IPS-20b (cell line): ENCODE data around the gene GRIK2.

Experiments used
- H3K27ac ChIP-seq: one replicate; pipeline ENCODE4 v1.5.1; 2013; ENCODE audit warnings: low read length
- H3K27me3 ChIP-seq: 2 replicates; pipeline ENCODE4 v1.6.1; 2013; ENCODE audit warnings: mild to moderate bottlenecking, low read length, inconsistent platforms; ENCODE audit not compliant: insufficient read depth
- H3K36me3 ChIP-seq: 2 replicates; pipeline ENCODE4 v1.6.1; 2013; ENCODE audit warnings: low read depth, mild to moderate bottlenecking, inconsistent platforms, low read length, moderate library complexity; ENCODE audit not compliant: insufficient read depth
- H3K4me1 ChIP-seq: 2 replicates; pipeline ENCODE4 v1.6.1; 2013; ENCODE audit warnings: mild to moderate bottlenecking, control low read depth, inconsistent platforms, low read length, moderate library complexity; ENCODE audit not compliant: insufficient read depth
- H3K4me3 ChIP-seq: 2 replicates; pipeline ENCODE4 v1.5.1; 2013; ENCODE audit warnings: mild to moderate bottlenecking, low read length, inconsistent platforms
- H3K9ac ChIP-seq: 2 replicates; pipeline ENCODE4 v1.6.1; 2013; ENCODE audit warnings: low read depth, mild to moderate bottlenecking, inconsistent platforms, low read length, moderate library complexity
- H3K9me3 ChIP-seq: 2 replicates; pipeline ENCODE4 v1.6.1; 2013; ENCODE audit warnings: mild to moderate bottlenecking, low read depth, low read length, inconsistent platforms; ENCODE audit not compliant: insufficient read depth

Gene GRIK2

GRCh38 chr6:101760843-101761621 lies 367.5 kb downstream of the GRIK2 start:
- Histone ChIP-seq H3K27ac (no peak overlapping the region), H3K27me3 (no peaks in the 10 kb centered on the region), H3K4me3 (no peak overlapping the region), H3K36me3 (no peaks in the 10 kb centered on the region), H3K9ac (no peak overlapping the region), H3K4me1 (peaks cover 17% of the 10 kb centered on the region; the same call in 1 of the 2 replicates), H3K9me3 (no peaks in the 10 kb centered on the region)

GRCh38 chr6:101762851-101763250 lies 369.3 kb downstream of the GRIK2 start:
- H3K4me1 ChIP-seq, result peaks cover 25% of the 10 kb centered on the region

GRCh38 chr6:101765281-101765680 lies 371.8 kb downstream of the GRIK2 start:
- peaks cover 24% of the 10 kb centered on the region for H3K4me1 ChIP-seq

More at GRCh38 chr6:101762851-101763250, 369.3 kb downstream of the GRIK2 start:
- Histone ChIP-seq H3K27me3 (no peaks in the 10 kb centered on the region), H3K9me3 (no peaks in the 10 kb centered on the region), H3K27ac (no peak overlapping the region), H3K9ac (no peak overlapping the region), H3K36me3 (no peaks in the 10 kb centered on the region), H3K4me3 (no peak overlapping the region)

GRCh38 chr6:101770116-101770515 lies 376.6 kb downstream of the GRIK2 start:
- H3K4me3 ChIP-seq, result no peak overlapping the region
- H3K9me3 ChIP-seq, result no peaks in the 10 kb centered on the region
- H3K27me3 ChIP-seq, result no peaks in the 10 kb centered on the region
- peaks cover 19% of the 10 kb centered on the region for H3K4me1 ChIP-seq
- H3K9ac ChIP-seq, result no peak overlapping the region
- H3K36me3 ChIP-seq, result no peaks in the 10 kb centered on the region
- H3K27ac ChIP-seq, result no peak overlapping the region

More at GRCh38 chr6:101765281-101765680, 371.8 kb downstream of the GRIK2 start:
- no peaks in the 10 kb centered on the region for H3K9me3 ChIP-seq
- H3K9ac ChIP-seq, result no peak overlapping the region
- H3K36me3 ChIP-seq, result no peaks in the 10 kb centered on the region
- no peak overlapping the region for H3K27ac ChIP-seq
- H3K4me3 ChIP-seq, result no peak overlapping the region
- H3K27me3 ChIP-seq, result no peaks in the 10 kb centered on the region

- Histone ChIP-seq H3K4me3 (no peak overlapping the region), H3K9ac (no peak overlapping the region; the same call in 1 of the 2 replicates), H3K27ac (no peak overlapping the region), H3K36me3 (no peaks in the 10 kb centered on the region), H3K27me3 (no peaks in the 10 kb centered on the region), H3K4me1 (peaks cover 11% of the 10 kb centered on the region), H3K9me3 (no peaks in the 10 kb centered on the region)
These were observed 383.4 kb downstream of the GRIK2 start for GRCh38 chr6:101776919-101777350.

- H3K27me3 ChIP-seq, result no peaks in the 10 kb centered on the region
- no peaks in the 10 kb centered on the region for H3K9me3 ChIP-seq
- H3K4me1 ChIP-seq, result peaks cover 11% of the 10 kb centered on the region
- H3K4me3 ChIP-seq, result no peak overlapping the region
- no peak overlapping the region for H3K27ac ChIP-seq
- H3K36me3 ChIP-seq, result no peaks in the 10 kb centered on the region
- H3K9ac ChIP-seq, result no peak overlapping the region
These were observed 384.1 kb downstream of the GRIK2 start for GRCh38 chr6:101777646-101778045.

- no peak overlapping the region for H3K27ac ChIP-seq
These were observed 385.7 kb downstream of the GRIK2 start for GRCh38 chr6:101779051-101779844.

GRCh38 chr6:101783287-101783686 lies 389.8 kb downstream of the GRIK2 start:
- Histone ChIP-seq H3K9me3 (no peaks in the 10 kb centered on the region), H3K27me3 (no peaks in the 10 kb centered on the region), H3K27ac (no peak overlapping the region), H3K9ac (no peak overlapping the region), H3K36me3 (no peaks in the 10 kb centered on the region), H3K4me3 (no peak overlapping the region), H3K4me1 (no peaks in the 10 kb centered on the region)

More at GRCh38 chr6:101779051-101779844, 385.7 kb downstream of the GRIK2 start:
- Histone ChIP-seq H3K27me3 (no peaks in the 10 kb centered on the region), H3K4me3 (no peak overlapping the region), H3K36me3 (no peaks in the 10 kb centered on the region), H3K4me1 (peaks cover 11% of the 10 kb centered on the region), H3K9me3 (no peaks in the 10 kb centered on the region), H3K9ac (no peak overlapping the region)

- Histone ChIP-seq H3K9me3 (no peaks in the 10 kb centered on the region), H3K4me1 (no peaks in the 10 kb centered on the region), H3K27me3 (no peaks in the 10 kb centered on the region)
These were observed 390.6 kb downstream of the GRIK2 start for GRCh38 chr6:101784094-101784493.

GRCh38 chr6:101799531-101799930 lies 406.0 kb downstream of the GRIK2 start:
- Histone ChIP-seq H3K4me1 (peaks cover 6% of the 10 kb centered on the region; the same call in 1 of the 2 replicates), H3K9ac (no peak overlapping the region), H3K27me3 (no peaks in the 10 kb centered on the region), H3K36me3 (no peaks in the 10 kb centered on the region), H3K4me3 (no peak overlapping the region), H3K9me3 (peaks cover 4% of the 10 kb centered on the region; the same call in 1 of the 2 replicates), H3K27ac (no peak overlapping the region)

More at GRCh38 chr6:101784094-101784493, 390.6 kb downstream of the GRIK2 start:
- Histone ChIP-seq H3K36me3 (no peaks in the 10 kb centered on the region), H3K9ac (no peak overlapping the region), H3K27ac (no peak overlapping the region), H3K4me3 (no peak overlapping the region)

GRCh38 chr6:101800598-101800997 lies 407.1 kb downstream of the GRIK2 start:
- Histone ChIP-seq H3K36me3 (no peaks in the 10 kb centered on the region), H3K4me3 (no peak overlapping the region), H3K27me3 (no peaks in the 10 kb centered on the region), H3K27ac (no peak overlapping the region), H3K9me3 (no peaks in the 10 kb centered on the region), H3K9ac (no peak overlapping the region), H3K4me1 (peaks cover 6% of the 10 kb centered on the region; the same call in 1 of the 2 replicates)
